GM19395 (cell line): ENCODE measurements around the gene SZRD1.

Experiments used
- ATAC-seq: cut with Tn5 transposase; IDR thresholded peaks from one replicate; pipeline ENCODE4 v1.9.1; 2021; ENCODE audit warnings: mild to moderate bottlenecking, moderate library complexity; ENCODE audit not compliant: unreplicated experiment

Gene SZRD1

GRCh38 chr1:16436946-16437474 is 70.0 kb downstream of the SZRD1 start, which contains the start of gene SPATA21:
SPATA21 (minus strand) TSS chr1:16437424; CDS start chr1:16431371, 6,053 bp downstream.
- no peak for ATAC-seq

GRCh38 chr1:16438516-16438915 is 71.5 kb downstream of the SZRD1 start:
- no peak for ATAC-seq

GRCh38 chr1:16438924-16439323 is 71.9 kb downstream of the SZRD1 start:
- no peak for ATAC-seq

GRCh38 chr1:16440131-16440469 is 73.1 kb downstream of the SZRD1 start:
- peak; percentile 32 for ATAC-seq

- peak; percentile 82 for ATAC-seq
Measured at GRCh38 chr1:16440470-16441281, 73.6 kb downstream of the SZRD1 start, which contains the start of gene NECAP2. NECAP2 (plus strand) TSS chr1:16440724; CDS start chr1:16440762, 38 bp downstream.

- no peak for ATAC-seq
Measured at GRCh38 chr1:16441282-16441665, 74.2 kb downstream of the SZRD1 start.

- ATAC-seq = no peak
Measured at GRCh38 chr1:16442265-16442664, 75.2 kb downstream of the SZRD1 start.

- no peak for ATAC-seq
Measured at GRCh38 chr1:16442941-16443340, 75.9 kb downstream of the SZRD1 start.

- no peak for ATAC-seq
Measured at GRCh38 chr1:16443975-16444770, 77.1 kb downstream of the SZRD1 start.

GRCh38 chr1:16445052-16445451 is 78.0 kb downstream of the SZRD1 start:
- no peak for ATAC-seq

GRCh38 chr1:16446116-16446515 is 79.1 kb downstream of the SZRD1 start:
- ATAC-seq = no peak

GRCh38 chr1:16447641-16448040 is 80.6 kb downstream of the SZRD1 start:
- ATAC-seq = no peak
